HEK293 (cell line): ENCODE results near the gene KRT12.

ENCODE experiments used
- ZNF626 ChIP-seq: fragments of 450-650 bp; sonication (Bioruptor Pico); formaldehyde crosslinking; IDR thresholded peaks from 2 replicates; pipeline ENCODE4 v1.5.1; 2018; ENCODE audit warnings: missing biosample characterization, missing genetic modification characterization, inconsistent platforms
- ZNF785 ChIP-seq: fragments of 450-650 bp; formaldehyde crosslinking; IDR thresholded peaks from 2 replicates; pipeline ENCODE4 v1.5.1; 2016; ENCODE audit warnings: missing biosample characterization, missing genetic modification characterization
- TF ChIP-seq, protein P1 (sequence below): fragments of 450-650 bp; formaldehyde crosslinking; IDR thresholded peaks from 2 replicates; pipeline ENCODE4 v1.5.1; 2016; ENCODE audit warnings: missing biosample characterization, missing genetic modification characterization, borderline replicate concordance
- TF ChIP-seq, protein P2 (sequence below): fragments of 450-650 bp; formaldehyde crosslinking; IDR thresholded peaks from 2 replicates; pipeline ENCODE4 v1.5.1; 2016; ENCODE audit warnings: missing biosample characterization, missing genetic modification characterization
- TF ChIP-seq, protein P3 (sequence below): IDR thresholded peaks from 2 replicates; pipeline ENCODE4 v1.6.1; 2011; ENCODE audit warnings: mild to moderate bottlenecking, low read depth, low read length, borderline replicate concordance
- TF ChIP-seq, protein P4 (sequence below): fragments of 450-650 bp; formaldehyde crosslinking; IDR thresholded peaks from 2 replicates; pipeline ENCODE4 v1.5.1; 2017; ENCODE audit warnings: missing biosample characterization, missing genetic modification characterization

DNA sequence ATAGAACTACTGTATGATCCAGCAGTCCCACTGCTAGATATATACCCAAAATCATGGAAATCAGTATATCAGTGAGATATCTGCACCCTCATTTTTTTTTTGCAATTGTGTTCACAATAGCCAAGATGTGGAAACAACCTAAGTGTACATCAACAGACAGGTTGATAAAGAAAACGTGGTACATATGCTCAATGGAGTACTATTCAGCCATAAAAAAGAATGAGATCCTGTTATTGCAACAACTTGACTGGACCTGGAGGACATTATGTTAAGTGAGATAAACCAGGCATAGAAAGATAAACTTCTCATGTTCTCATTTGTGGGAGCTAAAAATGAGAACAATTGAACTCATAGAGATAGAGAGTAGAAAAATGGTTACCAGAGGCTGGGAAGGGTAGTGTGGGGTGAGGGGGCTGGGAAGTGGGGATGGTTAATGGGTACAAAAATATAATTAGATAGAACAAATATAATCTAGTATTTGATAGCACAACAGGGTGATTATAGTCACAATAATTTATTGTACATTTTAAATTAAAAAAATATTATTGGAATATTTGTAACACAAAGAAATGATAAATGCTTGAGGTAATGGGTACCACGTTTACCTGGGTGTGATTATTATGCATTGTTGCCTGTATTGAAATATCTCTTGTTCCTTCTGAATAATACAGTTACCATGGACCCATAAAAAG, 36.8 kb downstream of the KRT12 start:
- TF ChIP-seq ZNF785 (tag by site-specific recombination) (no peak), ZNF626 (tag by site-specific recombination) (no peak)
- TF ChIP-seq, protein P1, sequence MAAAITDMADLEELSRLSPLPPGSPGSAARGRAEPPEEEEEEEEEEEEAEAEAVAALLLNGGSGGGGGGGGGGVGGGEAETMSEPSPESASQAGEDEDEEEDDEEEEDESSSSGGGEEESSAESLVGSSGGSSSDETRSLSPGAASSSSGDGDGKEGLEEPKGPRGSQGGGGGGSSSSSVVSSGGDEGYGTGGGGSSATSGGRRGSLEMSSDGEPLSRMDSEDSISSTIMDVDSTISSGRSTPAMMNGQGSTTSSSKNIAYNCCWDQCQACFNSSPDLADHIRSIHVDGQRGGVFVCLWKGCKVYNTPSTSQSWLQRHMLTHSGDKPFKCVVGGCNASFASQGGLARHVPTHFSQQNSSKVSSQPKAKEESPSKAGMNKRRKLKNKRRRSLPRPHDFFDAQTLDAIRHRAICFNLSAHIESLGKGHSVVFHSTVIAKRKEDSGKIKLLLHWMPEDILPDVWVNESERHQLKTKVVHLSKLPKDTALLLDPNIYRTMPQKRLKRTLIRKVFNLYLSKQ (tag by site-specific recombination), result no peak
- TF ChIP-seq, protein P2, sequence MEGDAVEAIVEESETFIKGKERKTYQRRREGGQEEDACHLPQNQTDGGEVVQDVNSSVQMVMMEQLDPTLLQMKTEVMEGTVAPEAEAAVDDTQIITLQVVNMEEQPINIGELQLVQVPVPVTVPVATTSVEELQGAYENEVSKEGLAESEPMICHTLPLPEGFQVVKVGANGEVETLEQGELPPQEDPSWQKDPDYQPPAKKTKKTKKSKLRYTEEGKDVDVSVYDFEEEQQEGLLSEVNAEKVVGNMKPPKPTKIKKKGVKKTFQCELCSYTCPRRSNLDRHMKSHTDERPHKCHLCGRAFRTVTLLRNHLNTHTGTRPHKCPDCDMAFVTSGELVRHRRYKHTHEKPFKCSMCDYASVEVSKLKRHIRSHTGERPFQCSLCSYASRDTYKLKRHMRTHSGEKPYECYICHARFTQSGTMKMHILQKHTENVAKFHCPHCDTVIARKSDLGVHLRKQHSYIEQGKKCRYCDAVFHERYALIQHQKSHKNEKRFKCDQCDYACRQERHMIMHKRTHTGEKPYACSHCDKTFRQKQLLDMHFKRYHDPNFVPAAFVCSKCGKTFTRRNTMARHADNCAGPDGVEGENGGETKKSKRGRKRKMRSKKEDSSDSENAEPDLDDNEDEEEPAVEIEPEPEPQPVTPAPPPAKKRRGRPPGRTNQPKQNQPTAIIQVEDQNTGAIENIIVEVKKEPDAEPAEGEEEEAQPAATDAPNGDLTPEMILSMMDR (tag by site-specific recombination), result no peak
- TF ChIP-seq, protein P3, sequence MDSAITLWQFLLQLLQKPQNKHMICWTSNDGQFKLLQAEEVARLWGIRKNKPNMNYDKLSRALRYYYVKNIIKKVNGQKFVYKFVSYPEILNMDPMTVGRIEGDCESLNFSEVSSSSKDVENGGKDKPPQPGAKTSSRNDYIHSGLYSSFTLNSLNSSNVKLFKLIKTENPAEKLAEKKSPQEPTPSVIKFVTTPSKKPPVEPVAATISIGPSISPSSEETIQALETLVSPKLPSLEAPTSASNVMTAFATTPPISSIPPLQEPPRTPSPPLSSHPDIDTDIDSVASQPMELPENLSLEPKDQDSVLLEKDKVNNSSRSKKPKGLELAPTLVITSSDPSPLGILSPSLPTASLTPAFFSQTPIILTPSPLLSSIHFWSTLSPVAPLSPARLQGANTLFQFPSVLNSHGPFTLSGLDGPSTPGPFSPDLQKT, result no peak
- TF ChIP-seq, protein P4, sequence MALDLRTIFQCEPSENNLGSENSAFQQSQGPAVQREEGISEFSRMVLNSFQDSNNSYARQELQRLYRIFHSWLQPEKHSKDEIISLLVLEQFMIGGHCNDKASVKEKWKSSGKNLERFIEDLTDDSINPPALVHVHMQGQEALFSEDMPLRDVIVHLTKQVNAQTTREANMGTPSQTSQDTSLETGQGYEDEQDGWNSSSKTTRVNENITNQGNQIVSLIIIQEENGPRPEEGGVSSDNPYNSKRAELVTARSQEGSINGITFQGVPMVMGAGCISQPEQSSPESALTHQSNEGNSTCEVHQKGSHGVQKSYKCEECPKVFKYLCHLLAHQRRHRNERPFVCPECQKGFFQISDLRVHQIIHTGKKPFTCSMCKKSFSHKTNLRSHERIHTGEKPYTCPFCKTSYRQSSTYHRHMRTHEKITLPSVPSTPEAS, result no peak
